Ishikawa (cell line): ENCODE results near the gene IRX2.

ENCODE experiments used
- CEBPB ChIP-seq: IDR thresholded peaks from 2 replicates; pipeline ENCODE4 v1.6.1; 2012
- CREB1 ChIP-seq: IDR thresholded peaks from 2 replicates; pipeline ENCODE4 v1.6.1; 2012; ENCODE audit warnings: low read depth
- EGR1 ChIP-seq: IDR thresholded peaks from 2 replicates; pipeline ENCODE4 v1.6.1; 2012
- EP300 ChIP-seq: IDR thresholded peaks from 2 replicates; pipeline ENCODE4 v1.6.1; 2012; ENCODE audit warnings: borderline replicate concordance
- FOXM1 ChIP-seq: IDR thresholded peaks from 2 replicates; pipeline ENCODE4 v1.6.1; 2012; ENCODE audit warnings: low read depth, borderline replicate concordance
- MAX ChIP-seq: IDR thresholded peaks from 2 replicates; pipeline ENCODE4 v1.6.1; 2012
- NFIC ChIP-seq: IDR thresholded peaks from 2 replicates; pipeline ENCODE4 v1.6.1; 2012
- RAD21 ChIP-seq: IDR thresholded peaks from 2 replicates; pipeline ENCODE4 v1.6.1; 2012; ENCODE audit warnings: low read depth
- REST ChIP-seq: IDR thresholded peaks from 2 replicates; pipeline ENCODE4 v1.6.1; 2012; ENCODE audit warnings: low read depth, mild to moderate bottlenecking
- TAF1 ChIP-seq: IDR thresholded peaks from 2 replicates; pipeline ENCODE4 v1.6.1; 2012; ENCODE audit warnings: low read depth, mild to moderate bottlenecking
- TCF12 ChIP-seq: IDR thresholded peaks from 2 replicates; pipeline ENCODE4 v1.6.1; 2012; ENCODE audit warnings: low read depth
- TEAD4 ChIP-seq: IDR thresholded peaks from 2 replicates; pipeline ENCODE4 v1.6.1; 2012
- USF1 ChIP-seq: IDR thresholded peaks from 2 replicates; pipeline ENCODE4 v1.6.1; 2012
- YY1 ChIP-seq: IDR thresholded peaks from 2 replicates; pipeline ENCODE4 v1.6.1; 2012; ENCODE audit warnings: low read depth
- ZBTB7A ChIP-seq: IDR thresholded peaks from 2 replicates; pipeline ENCODE4 v1.6.1; 2012; ENCODE audit warnings: low read depth

IRX2 gene

GRCh38 chr5:2724031-2724581 is 27.4 kb downstream of the IRX2 start:
- TF ChIP-seq MAX, result no peak
- no peak for TF ChIP-seq NFIC
- no peak for TF ChIP-seq TCF12
- TF ChIP-seq REST, result no peak
- TF ChIP-seq YY1, result no peak
- TF ChIP-seq FOXM1, result no peak
- no peak for TF ChIP-seq ZBTB7A
- TF ChIP-seq USF1, result no peak
- no peak for TF ChIP-seq TEAD4
- TF ChIP-seq EGR1, result no peak
- no peak for TF ChIP-seq CREB1
- no peak for TF ChIP-seq RAD21
- TF ChIP-seq TAF1, result no peak
- TF ChIP-seq EP300, result no peak
- TF ChIP-seq CEBPB, result no peak

GRCh38 chr5:2722901-2723300 is 28.6 kb downstream of the IRX2 start:
- TF ChIP-seq REST (no peak), FOXM1 (no peak)

GRCh38 chr5:2721385-2722138 is 29.9 kb downstream of the IRX2 start:
- TF ChIP-seq EGR1 (no peak), REST (no peak), USF1 (no peak)

GRCh38 chr5:2719332-2719731 is 32.1 kb downstream of the IRX2 start:
- TF ChIP-seq RAD21 (no peak), EGR1 (no peak), TCF12 (no peak), EP300 (no peak), FOXM1 (no peak), USF1 (no peak), CREB1 (no peak), NFIC (no peak), MAX (no peak), CEBPB (no peak), YY1 (no peak), ZBTB7A (no peak), TEAD4 (no peak)
